ENCODE data around the gene LYRM9. TPM values are rescaled to one million over a fixed set of nuclear protein-coding genes. Genes with fewer than 3 reads are reported as not detected.

Gene LYRM9
- total and polyA plus RNA-seq, 8 donors = 0.58 to 20.3 (median 11.5) TPM

DNA sequence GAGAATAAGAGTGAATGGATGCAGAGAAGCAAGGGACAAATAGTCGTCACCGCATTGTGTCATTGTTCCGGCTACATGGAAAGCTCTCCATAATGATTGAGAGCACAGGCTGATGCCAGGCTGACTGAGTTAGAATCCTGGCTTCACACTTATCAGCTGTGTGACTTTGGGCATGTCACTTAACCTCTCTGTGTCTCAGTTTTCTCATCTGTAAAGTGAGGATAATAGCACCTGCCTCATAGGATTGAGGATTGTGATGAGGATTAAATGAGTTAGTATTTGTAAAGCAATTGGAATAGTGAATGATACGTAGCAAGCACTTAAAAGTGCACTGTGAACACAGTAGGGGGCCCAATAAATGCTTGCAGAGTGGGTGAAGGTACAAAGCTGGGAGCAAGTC lies 45.7 kb upstream of the LYRM9 start:
- no peak for TF ChIP-seq POLR2AphosphoS5 (IDR thresholded peaks at IDR 0.05)
- TF ChIP-seq EP300 (IDR thresholded peaks at IDR 0.05) = no peak
- TF ChIP-seq, protein P1, sequence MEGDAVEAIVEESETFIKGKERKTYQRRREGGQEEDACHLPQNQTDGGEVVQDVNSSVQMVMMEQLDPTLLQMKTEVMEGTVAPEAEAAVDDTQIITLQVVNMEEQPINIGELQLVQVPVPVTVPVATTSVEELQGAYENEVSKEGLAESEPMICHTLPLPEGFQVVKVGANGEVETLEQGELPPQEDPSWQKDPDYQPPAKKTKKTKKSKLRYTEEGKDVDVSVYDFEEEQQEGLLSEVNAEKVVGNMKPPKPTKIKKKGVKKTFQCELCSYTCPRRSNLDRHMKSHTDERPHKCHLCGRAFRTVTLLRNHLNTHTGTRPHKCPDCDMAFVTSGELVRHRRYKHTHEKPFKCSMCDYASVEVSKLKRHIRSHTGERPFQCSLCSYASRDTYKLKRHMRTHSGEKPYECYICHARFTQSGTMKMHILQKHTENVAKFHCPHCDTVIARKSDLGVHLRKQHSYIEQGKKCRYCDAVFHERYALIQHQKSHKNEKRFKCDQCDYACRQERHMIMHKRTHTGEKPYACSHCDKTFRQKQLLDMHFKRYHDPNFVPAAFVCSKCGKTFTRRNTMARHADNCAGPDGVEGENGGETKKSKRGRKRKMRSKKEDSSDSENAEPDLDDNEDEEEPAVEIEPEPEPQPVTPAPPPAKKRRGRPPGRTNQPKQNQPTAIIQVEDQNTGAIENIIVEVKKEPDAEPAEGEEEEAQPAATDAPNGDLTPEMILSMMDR (IDR thresholded peaks at IDR 0.05) = no peak
- TF ChIP-seq POLR2A (IDR thresholded peaks at IDR 0.05) = no peak
- no peak for DNase-seq
- Histone ChIP-seq H3K27me3 (peaks cover 0 to 7% (median 0%) of the 10 kb centered on the region in 3 donors), H3K4me1 (peaks cover 0 to 6% (median 0%) of the 10 kb centered on the region in 4 donors), H3K9me3 (peaks cover 0 to 3% (median 2%) of the 10 kb centered on the region in 4 donors), H3K36me3 (no peaks in the 10 kb centered on the region), H3K4me3 (no peak overlapping the region), H3K27ac (no peak overlapping the region)
- 74 to 84% (median 82%) methylated on average over 4 of the region's 4 CpGs for WGBS, 5 donors
- intact Hi-C loops (cut with DNase I; ENCODE audit: low total_unique reads) = no loop called here

DNA sequence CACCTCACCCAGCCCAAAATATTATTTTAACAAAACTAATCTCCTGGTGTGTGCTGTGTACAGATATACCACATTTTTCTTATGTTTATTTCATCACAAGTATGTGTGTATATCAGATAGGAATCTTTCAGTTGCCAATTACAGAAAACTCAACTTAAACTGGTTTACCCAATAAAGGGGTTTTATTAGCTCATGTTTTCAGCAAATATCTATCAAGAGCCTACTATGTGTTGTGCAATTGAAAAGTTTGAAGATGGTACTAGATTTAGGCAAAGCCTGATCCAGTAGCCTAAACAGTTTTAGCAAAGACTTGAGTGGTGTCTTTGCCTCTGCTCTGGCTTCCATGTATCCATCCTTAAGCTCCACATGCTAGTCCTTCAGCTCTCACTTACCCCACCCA lies 45.1 kb upstream of the LYRM9 start:
- no peak overlapping the region for H3K27ac ChIP-seq
- intact Hi-C loops (cut with DNase I; ENCODE audit: low total_unique reads) = no loop called here
- DNase-seq = no peak

DNA sequence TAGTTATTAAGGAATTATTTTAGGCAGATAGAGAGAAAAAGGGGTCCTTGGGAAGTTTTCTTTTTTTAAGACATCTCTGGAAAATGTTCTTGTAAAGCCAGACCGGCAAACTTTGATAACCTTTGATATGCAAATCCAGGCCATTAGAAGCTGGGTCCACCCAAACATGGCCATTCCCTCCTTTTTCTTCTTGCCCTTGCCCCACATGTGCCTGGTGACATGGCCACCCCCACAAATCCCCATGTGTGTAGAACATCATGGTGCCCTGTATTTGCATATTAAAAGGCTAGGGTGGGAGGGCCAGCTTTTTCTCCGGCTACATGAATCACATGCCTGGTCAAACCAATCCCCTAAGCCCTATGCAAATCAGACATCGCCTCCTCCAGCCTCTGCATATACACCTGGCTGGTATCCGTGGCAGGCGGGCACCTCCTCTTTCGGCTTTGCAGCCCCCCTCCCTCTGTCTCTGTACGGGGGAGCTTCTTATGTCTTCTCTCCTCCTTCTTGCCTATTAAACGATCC lies 43.9 kb upstream of the LYRM9 start:
- WGBS, 5 donors = 82 to 92% (median 91%) methylated on average over 8 of the region's 8 CpGs

More for the DNA sequence above, 45.1 kb upstream of the LYRM9 start:
- no peaks in the 10 kb centered on the region for H3K36me3 ChIP-seq
- H3K4me1 ChIP-seq = peaks cover 0 to 6% (median 0%) of the 10 kb centered on the region in 4 donors
- H3K27me3 ChIP-seq = peaks cover 0 to 7% (median 0%) of the 10 kb centered on the region in 3 donors
- H3K9me3 ChIP-seq = peaks cover 0 to 9% (median 8%) of the 10 kb centered on the region in 4 donors
- H3K4me3 ChIP-seq = no peak overlapping the region
- no peak for TF ChIP-seq EP300 (IDR thresholded peaks at IDR 0.05)
- no peak for TF ChIP-seq POLR2AphosphoS5 (IDR thresholded peaks at IDR 0.05)
- TF ChIP-seq, protein P1 (IDR thresholded peaks at IDR 0.05) = no peak
- no peak for TF ChIP-seq POLR2A (IDR thresholded peaks at IDR 0.05)

DNA sequence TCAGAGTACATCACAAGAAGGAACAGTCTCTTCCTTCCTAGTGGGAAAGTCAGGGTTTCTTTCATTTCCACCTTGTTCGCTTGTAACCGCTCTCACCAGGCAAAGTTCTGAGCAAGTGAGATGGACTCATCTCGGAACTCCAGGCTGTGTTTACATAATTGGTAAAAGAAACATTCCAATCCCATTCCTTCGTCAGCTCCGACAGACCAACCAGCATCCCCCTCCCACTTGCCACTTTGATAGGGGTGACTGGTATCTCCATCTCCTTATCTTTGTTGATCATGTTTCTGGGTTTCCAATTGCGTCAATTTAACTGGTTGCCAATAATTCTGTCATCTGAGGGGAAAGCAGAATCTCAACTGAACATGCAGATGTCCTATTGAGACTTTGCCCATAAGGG lies 36.8 kb upstream of the LYRM9 start:
- no peak for DNase-seq
- Histone ChIP-seq H3K27ac (no peak overlapping the region), H3K4me3 (no peak overlapping the region), H3K36me3 (no peaks in the 10 kb centered on the region), H3K9me3 (peaks cover 0 to 16% (median 12%) of the 10 kb centered on the region in 4 donors), H3K4me1 (no peaks in the 10 kb centered on the region), H3K27me3 (no peaks in the 10 kb centered on the region)
- no peak for TF ChIP-seq POLR2AphosphoS5 (IDR thresholded peaks at IDR 0.05)
- TF ChIP-seq POLR2A (IDR thresholded peaks at IDR 0.05) = no peak
- TF ChIP-seq EP300 (IDR thresholded peaks at IDR 0.05) = no peak
- TF ChIP-seq, protein P1 (IDR thresholded peaks at IDR 0.05) = no peak
- intact Hi-C loops (cut with DNase I; ENCODE audit: low total_unique reads) = no loop called here
- 32 to 47% (median 41%) methylated on average over 6 of the region's 6 CpGs for WGBS, 5 donors

More for the DNA sequence above, 43.9 kb upstream of the LYRM9 start:
- no peak overlapping the region for H3K27ac ChIP-seq
- peaks cover 0 to 6% (median 0%) of the 10 kb centered on the region in 4 donors for H3K4me1 ChIP-seq
- peaks cover 0 to 7% (median 0%) of the 10 kb centered on the region in 3 donors for H3K27me3 ChIP-seq
- intact Hi-C loops (cut with DNase I; ENCODE audit: low total_unique reads) = no loop called here
- no peaks in the 10 kb centered on the region for H3K36me3 ChIP-seq
- DNase-seq = no peak
- no peak overlapping the region for H3K4me3 ChIP-seq
- peaks cover 0 to 10% (median 9%) of the 10 kb centered on the region in 4 donors for H3K9me3 ChIP-seq
- TF ChIP-seq POLR2A (IDR thresholded peaks at IDR 0.05) = no peak
- TF ChIP-seq EP300 (IDR thresholded peaks at IDR 0.05) = no peak
- no peak for TF ChIP-seq POLR2AphosphoS5 (IDR thresholded peaks at IDR 0.05)
- TF ChIP-seq, protein P1 (IDR thresholded peaks at IDR 0.05) = no peak
